ENCODE data around the gene RNLS. TPM values are rescaled to one million over a fixed set of nuclear protein-coding genes. Genes with fewer than 3 reads are reported as not detected.

Gene RNLS
- total RNA-seq, 1 donor from 2014 or later, result 3.7 TPM

DNA sequence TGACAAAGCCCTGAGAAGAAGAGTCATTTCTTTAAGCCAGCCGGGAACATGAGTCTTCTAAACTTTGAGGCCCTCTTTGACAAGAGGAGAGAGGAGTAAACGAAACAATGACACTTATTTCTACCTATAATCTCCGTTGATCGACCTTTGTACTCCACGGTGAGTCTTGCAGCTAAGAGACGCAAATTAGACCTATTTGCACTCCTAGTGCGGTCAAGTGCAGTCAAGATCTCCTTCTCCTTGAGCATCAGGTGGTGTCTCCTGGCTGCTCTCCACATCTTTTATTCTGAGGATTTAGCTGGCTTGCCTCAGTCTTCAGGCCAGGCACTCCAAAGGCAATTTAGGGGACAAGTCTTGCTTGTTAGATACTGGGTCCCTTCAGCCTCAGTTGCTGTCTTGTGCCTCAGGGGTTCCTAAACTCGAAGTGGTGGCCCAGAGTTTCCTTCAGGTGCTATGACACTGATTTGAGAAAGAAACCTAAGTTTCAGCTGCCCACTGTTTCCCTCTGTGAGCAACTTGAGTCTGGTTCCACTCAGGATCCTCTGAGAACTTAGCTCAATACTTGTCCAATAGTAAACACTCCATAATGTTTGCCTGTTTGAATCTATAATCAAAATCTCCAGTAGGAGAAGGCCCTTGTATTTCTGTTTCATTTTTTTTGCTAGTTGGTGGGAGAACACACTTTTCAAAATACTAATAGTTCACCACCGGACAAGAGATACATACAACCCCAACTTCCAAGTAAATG lies 312.9 kb downstream of the RNLS start:
- Histone ChIP-seq H3K9me3 (no peaks in the 10 kb centered on the region), H3K4me3 (no peak overlapping the region), H3K27ac (no peak overlapping the region), H3K36me3 (no peaks in the 10 kb centered on the region), H3K27me3 (no peaks in the 10 kb centered on the region), H3K4me1 (peaks cover 13% of the 10 kb centered on the region)
- TF ChIP-seq, protein P1, sequence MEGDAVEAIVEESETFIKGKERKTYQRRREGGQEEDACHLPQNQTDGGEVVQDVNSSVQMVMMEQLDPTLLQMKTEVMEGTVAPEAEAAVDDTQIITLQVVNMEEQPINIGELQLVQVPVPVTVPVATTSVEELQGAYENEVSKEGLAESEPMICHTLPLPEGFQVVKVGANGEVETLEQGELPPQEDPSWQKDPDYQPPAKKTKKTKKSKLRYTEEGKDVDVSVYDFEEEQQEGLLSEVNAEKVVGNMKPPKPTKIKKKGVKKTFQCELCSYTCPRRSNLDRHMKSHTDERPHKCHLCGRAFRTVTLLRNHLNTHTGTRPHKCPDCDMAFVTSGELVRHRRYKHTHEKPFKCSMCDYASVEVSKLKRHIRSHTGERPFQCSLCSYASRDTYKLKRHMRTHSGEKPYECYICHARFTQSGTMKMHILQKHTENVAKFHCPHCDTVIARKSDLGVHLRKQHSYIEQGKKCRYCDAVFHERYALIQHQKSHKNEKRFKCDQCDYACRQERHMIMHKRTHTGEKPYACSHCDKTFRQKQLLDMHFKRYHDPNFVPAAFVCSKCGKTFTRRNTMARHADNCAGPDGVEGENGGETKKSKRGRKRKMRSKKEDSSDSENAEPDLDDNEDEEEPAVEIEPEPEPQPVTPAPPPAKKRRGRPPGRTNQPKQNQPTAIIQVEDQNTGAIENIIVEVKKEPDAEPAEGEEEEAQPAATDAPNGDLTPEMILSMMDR (IDR thresholded peaks at IDR 0.05), result no peak
- ATAC-seq (no peak), DNase-seq (no peak)
- intact Hi-C loops (cut with DNase I), result no loop called here

DNA sequence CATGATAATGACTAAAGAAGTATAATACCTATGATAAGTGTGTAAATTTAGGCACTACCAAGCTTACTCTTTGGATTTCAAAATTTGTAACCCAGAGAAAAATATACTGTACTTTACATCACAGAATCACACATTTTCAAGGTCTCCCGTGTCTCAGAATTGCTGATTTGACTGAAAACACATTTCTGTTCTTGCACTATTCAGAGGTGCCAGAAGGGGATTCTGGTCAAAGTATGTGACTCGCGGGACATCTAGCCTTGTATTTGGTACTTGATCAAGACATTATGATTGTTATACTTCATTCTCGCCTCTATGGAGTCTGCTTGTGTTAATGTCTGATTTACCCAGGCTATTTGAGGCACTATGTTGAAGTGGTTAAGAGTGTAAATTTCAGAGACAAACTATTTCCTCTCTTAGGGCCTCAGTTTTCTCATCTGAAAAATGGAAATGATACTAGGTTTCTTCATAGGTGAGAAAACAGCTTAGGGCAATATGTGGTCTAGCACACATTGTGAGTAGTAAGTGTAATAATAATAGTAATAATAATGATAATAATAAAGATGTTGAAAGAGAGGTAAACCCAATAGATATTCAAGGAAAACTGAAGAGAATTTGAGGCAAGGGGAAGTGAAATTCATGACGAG lies 320.4 kb downstream of the RNLS start:
- Histone ChIP-seq H3K36me3 (no peaks in the 10 kb centered on the region), H3K9me3 (no peaks in the 10 kb centered on the region), H3K27ac (no peak overlapping the region), H3K27me3 (no peaks in the 10 kb centered on the region), H3K4me1 (no peaks in the 10 kb centered on the region), H3K4me3 (no peak overlapping the region)
- intact Hi-C loops (cut with DNase I), result no loop called here
- TF ChIP-seq, protein P1 (IDR thresholded peaks at IDR 0.05), result no peak
- no peak for DNase-seq
- no peak for ATAC-seq

DNA sequence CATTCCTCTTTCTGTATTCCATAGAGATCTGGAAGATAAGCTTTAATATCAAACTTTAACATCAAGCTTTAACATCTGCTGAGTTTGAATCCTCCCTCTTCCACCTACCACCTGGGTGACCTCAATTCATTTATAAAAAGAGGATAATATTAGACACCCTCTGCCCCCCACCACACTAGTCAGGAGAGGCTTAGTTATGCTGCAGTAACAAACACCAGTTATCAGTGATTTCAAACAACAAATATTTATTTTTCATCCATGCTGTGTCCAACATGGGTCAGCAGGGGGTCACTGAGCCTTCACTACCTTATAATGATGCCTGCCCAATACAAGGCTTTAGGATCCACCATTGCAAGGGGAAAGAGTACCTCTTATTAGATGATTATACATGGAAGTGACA lies 322.0 kb downstream of the RNLS start:
- no peak overlapping the region for H3K4me3 ChIP-seq
- intact Hi-C loops (cut with DNase I), result no loop called here
- H3K27me3 ChIP-seq, result no peaks in the 10 kb centered on the region
- no peaks in the 10 kb centered on the region for H3K4me1 ChIP-seq
- ATAC-seq, result no peak
- H3K27ac ChIP-seq, result no peak overlapping the region
- H3K9me3 ChIP-seq, result no peaks in the 10 kb centered on the region
- H3K36me3 ChIP-seq, result no peaks in the 10 kb centered on the region
- TF ChIP-seq, protein P1 (IDR thresholded peaks at IDR 0.05), result no peak
- no peak for DNase-seq

DNA sequence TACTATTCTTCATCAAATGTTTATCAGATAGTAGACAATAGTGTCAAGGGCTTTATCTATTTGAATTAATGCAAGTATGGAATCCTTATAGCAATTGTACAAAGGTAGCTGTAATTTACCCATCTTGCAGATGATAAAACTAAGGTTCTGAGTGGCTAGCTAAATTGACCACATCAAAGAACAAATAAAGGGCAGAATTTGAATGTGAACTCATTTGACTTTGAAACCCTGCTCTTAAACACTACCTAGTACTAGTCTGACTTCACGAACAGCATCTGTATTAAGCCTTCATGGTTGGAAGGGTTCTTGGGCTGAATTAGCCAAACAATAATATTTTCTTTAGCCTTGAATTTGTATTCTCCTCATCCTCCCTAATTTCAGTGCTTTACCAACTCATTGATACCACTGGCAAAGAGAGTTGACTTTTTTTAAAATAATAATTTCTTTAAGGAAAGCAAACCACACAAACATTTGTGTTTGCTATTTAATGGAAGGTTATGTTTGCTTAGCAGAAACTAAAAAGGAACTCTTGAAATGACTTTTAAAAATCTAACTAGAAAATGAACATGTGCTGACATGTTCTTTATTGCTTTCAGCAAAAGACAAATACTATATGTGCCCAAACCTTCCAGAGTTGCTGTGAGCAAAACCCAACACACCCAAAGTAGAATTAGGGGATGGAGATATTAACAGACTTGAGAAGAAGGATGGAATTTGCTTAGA lies 322.6 kb downstream of the RNLS start:
- Histone ChIP-seq H3K27ac (no peak overlapping the region), H3K36me3 (no peaks in the 10 kb centered on the region), H3K4me1 (no peaks in the 10 kb centered on the region), H3K27me3 (no peaks in the 10 kb centered on the region), H3K4me3 (no peak overlapping the region), H3K9me3 (no peaks in the 10 kb centered on the region)
- ATAC-seq (no peak), DNase-seq (no peak)
- TF ChIP-seq, protein P1 (IDR thresholded peaks at IDR 0.05), result no peak
- intact Hi-C loops (cut with DNase I), result no loop called here

DNA sequence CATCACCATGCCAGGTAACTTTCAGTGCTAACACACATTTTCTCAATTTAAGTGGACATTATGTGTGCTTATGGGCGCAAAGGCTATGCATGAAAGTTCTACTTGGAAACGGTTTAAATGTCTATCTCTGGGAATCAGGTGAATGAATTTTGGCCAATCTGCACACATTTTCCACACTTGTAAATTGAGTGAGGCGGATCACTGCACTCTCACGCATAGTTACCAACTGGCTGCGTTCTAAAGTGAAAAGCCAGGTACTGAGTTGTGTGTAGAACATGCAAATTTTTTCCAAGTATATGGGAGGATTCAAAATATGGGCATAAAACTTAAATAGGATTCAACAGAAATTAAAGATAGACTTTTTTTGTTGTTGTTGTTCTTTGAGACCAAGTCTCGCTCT lies 323.7 kb downstream of the RNLS start:
- ATAC-seq (no peak), DNase-seq (no peak)
- no peaks in the 10 kb centered on the region for H3K27me3 ChIP-seq
- H3K27ac ChIP-seq, result no peak overlapping the region
- intact Hi-C loops (cut with DNase I), result no loop called here
- no peaks in the 10 kb centered on the region for H3K4me1 ChIP-seq
- no peaks in the 10 kb centered on the region for H3K36me3 ChIP-seq
- no peaks in the 10 kb centered on the region for H3K9me3 ChIP-seq
- H3K4me3 ChIP-seq, result no peak overlapping the region
- TF ChIP-seq, protein P1 (IDR thresholded peaks at IDR 0.05), result no peak
